NCI-H2196 treated with DMSO at 0.1 percent for 48 hours (cell line): ENCODE results near the gene CLTC.
"Not testable (repeated sequence)": the region's sequence is repeated elsewhere in the genome, so short reads cannot be mapped to it uniquely, and the experiment has no call there.

ENCODE experiments used
- DNase-seq: peaks from one replicate; lab custom pipeline; 2025; ENCODE audit not compliant: unreplicated experiment; lab: John Stamatoyannopoulos, UW

Gene CLTC

DNA sequence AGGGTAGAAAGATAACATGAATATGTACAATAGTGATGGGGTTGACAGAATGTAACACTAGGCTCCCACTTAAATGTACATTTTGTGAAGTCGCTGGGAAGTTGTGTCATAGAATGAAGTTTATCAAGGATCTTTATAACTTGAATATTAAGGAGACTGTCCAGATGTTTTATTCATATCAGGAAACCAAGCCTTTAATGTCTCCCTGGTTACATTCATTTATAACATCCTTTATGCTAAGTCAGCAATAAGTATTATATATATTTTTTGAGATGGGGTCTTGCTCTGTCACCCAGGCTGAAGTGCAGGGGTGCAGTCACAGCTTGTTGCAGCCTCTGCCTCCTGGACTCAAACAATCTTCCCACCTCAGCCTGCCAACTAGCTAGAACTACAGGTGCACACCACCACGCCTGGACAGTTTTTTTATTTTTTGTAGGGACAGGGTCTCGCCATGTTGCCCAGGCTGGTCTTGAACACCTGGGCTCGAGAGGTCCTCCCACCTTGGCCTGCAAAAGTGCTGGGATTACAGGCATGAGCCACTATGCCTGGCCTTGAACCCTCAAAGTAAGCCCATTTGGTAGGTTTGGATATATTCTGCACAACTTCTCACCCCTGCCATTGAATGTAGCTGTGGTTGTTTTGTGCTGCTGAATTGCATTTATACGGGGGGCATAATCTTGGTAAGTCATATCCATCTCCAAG, 14.1 kb downstream of the CLTC start:
- DNase-seq = no peak

DNA sequence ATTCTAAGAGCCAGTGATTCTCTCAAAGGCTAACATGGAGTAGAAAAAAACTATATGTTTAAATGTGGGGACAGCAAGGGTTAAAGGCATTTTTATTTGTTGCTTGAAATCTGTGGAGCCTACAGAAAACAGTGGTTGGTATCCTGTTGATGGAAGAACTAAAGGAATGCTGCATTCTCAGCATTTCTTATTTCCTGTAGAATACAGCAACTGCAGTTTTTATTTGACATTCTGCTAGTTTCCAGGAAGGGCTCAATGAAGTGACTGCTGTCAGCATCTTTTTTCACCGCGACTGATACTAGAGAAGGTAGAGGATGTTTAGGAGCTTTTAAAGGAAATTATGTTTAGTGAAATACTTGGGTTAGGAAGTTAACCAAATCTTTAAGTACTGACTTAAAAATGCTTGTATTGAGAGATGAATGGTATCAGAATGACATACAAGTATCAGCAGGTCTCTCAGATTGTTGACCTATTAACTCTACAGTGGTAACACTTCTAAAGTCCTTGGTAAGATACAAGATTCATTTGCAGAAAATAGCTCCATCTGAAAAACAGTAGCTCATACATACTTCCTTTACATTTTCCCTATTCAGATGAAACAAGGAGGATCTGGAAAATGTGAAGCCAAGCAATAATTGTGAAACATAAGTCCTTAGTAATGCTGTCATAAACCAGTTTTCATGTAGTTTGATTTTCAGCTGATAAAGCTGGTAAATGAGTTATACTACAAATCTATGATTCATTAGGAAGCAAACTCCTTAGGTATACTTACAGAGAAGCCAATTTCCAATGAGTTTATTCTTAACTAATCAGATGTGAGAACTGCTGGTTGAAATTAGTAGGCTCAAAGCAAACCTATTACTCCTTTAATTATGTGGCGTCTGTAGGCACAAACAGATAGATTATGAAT, 15.2 kb downstream of the CLTC start:
- DNase-seq = no peak

- no peak for DNase-seq
Observed at GRCh38 chr17:59637611-59638310, 18.1 kb downstream of the CLTC start.

DNA sequence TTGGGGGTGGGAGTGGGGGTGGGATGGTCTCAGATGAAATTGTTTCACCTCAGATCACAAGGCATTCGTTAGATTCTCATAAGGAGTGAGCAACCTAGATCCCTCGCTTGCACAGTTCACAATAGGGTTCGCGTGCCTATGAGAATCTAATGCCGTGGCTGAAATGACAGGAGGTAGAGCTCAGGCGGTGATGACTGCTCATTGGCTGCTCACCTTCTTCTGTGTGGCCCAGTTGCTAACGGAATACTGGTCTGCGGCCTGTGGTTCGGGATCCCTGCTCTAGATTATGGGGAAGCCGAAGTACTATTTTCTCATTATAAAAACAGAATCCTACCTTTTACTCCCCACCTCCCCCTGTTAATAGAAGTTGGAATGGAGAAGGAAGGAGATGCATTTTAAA, 18.9 kb downstream of the CLTC start:
- DNase-seq = no peak

DNA sequence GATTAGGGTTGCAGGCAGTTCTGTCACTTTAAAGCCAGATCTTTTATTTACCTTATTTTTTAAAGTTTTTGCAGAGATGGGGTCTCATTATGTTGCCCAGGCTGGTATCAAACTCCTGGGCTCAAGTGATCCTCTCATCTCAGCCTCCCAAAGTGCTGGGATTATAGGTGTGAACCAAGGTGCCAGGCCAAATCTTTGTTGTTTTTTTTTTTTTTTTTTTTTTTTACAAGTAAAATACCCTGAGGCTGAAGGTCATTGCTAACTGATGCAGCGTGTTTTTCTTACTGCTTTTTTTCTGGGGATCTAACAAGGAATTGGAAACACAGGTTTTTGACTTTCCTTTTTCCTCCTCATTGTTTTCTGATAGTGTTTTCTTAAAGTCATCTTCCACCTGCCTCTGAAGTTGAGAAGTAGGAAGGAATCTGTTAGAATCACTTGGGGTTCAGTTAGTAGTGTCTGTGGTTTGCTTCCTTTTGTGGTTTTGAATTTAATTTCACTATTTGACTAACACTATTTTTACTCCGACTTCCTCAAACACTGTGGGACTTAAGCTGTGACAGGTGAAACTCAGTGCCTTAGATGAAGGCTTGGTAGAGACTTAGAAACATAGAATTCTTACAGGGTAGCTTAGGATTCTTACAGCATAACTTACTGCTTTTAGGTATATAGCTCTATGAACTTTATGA, 22.2 kb downstream of the CLTC start:
- no peak for DNase-seq

- no peak for DNase-seq
Observed at GRCh38 chr17:59642565-59642964, 22.9 kb downstream of the CLTC start.

DNA sequence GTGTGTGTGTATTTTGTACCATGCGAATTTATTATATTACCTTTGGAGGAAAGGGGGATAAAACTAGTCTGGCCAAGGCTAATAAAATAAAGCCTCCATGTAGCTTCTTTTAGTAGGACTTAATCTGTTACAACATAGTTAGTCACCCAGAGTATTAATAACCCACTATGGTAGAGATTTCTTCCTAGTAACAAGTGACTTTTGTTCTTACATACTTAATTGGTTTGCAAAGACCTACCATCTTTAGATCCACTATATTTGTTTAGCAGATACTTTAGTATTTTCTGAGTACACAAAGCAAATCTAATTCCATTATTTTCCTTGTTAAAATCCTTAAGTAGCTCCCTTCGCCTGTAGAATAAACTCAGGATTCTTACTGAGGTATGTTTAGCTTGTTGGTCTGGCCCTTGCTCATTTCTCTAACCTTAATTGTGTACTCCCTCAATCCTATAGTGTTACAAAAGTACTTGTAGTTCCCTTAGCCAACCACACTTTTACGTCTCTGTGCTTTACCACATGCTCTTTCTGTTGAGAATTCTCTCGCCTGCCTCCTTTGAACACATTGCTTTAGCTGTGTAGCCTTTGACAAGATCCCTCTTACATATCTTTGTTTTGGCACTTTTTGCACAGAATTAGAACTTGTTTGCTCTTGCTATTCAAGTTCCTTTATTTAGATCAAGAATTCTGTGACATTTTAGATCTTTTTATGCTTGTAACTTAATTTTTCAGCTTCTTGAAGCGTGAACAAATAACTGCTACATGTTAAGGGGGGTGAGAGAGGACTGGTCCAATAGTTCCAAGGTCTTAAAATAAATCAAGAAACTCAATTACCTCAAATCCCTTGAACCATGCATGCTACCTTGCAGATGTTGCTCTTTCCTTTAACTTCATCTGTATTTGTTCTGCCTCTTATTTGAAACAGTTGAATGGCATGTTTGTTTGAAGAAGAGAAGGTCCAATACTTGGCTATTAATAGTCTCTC, 23.8 kb downstream of the CLTC start:
- no peak for DNase-seq

- DNase-seq = no peak
Observed at GRCh38 chr17:59647288-59647687, 27.6 kb downstream of the CLTC start.

- no peak for DNase-seq
Observed at GRCh38 chr17:59649886-59650285, 30.2 kb downstream of the CLTC start.

DNA sequence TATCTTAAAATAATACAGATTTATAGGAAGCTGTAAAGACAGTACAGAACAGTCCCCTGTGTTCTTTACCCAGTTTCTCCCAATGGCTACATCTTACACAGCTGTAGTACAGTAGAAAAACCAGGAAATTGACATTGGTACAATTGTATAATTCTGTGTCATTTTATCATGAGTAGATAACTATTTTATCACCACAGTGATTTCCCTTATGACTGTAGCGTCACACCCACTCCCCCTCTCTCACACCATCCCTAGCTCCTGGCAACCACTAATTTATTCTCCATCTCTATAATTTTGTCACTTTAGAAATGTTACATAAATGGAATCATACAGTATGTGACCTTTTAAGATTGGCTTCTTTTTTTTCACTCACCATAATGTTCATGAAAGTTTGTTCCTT, 30.9 kb downstream of the CLTC start:
- DNase-seq = no peak

GRCh38 chr17:59651346-59651745, 31.7 kb downstream of the CLTC start:
- no peak for DNase-seq

GRCh38 chr17:59652119-59652518, 32.4 kb downstream of the CLTC start:
- no peak for DNase-seq

GRCh38 chr17:59656624-59657023, 36.9 kb downstream of the CLTC start:
- DNase-seq = not testable (repeated sequence)

- no peak for DNase-seq
Observed at GRCh38 chr17:59666235-59666634, 46.5 kb downstream of the CLTC start.

GRCh38 chr17:59668816-59669215, 49.1 kb downstream of the CLTC start:
- no peak for DNase-seq

GRCh38 chr17:59669411-59669810, 49.7 kb downstream of the CLTC start:
- no peak for DNase-seq

GRCh38 chr17:59669944-59670343, 50.2 kb downstream of the CLTC start:
- DNase-seq = no peak

DNA sequence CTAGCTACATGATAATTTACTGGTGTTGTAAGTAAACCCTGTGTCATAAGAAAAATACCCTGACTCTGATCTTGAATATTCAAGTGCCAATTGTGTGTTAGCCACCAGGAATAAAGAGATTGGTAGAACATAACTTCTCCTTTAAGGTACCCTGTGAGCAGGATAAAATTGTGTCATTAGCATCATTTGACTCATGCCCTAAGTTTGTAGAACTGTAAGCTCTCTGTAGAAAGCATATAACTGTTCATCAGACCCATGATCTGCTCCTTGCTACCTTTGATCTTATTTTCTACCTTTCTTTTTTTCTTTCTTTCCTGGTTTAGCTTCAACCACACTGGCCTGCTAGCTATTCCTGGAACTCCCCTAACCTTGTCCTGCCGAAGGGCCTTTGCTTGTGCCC, 51.7 kb downstream of the CLTC start:
- no peak for DNase-seq

GRCh38 chr17:59675231-59675630, 55.5 kb downstream of the CLTC start:
- DNase-seq = no peak

GRCh38 chr17:59676716-59677115, 57.0 kb downstream of the CLTC start:
- DNase-seq = no peak
